IgD-negative memory B cell (primary cell): Measurements from ENCODE around the gene KRT13. TPM values are rescaled to one million over a fixed set of nuclear protein-coding genes. Genes with fewer than 3 reads are reported as not detected.

Experiments used
- H3K27ac Mint-ChIP-seq, 3 donors: one replicate each; pipeline ENCODE4 v1.8.0; 2020 to 2022; ENCODE audit warnings: mild to moderate bottlenecking in 3 of 3, mixed read lengths in 3 of 3, moderate library complexity in 1 of 3
- H3K27me3 Mint-ChIP-seq: one replicate; pipeline ENCODE4 v1.8.0; 2021; ENCODE audit warnings: mixed read lengths
- H3K36me3 Mint-ChIP-seq: one replicate; pipeline ENCODE4 v1.8.0; 2020; ENCODE audit warnings: mild to moderate bottlenecking, mixed read lengths
- H3K4me1 Mint-ChIP-seq, 3 donors: one replicate each; pipeline ENCODE4 v1.8.0; 2020 to 2022; ENCODE audit warnings: mixed read lengths in 3 of 3, mild to moderate bottlenecking in 1 of 3
- H3K4me3 Mint-ChIP-seq, 4 donors: one replicate each; pipeline ENCODE4 v1.8.0; 2020 to 2022; ENCODE audit warnings: mild to moderate bottlenecking in 4 of 4, mixed read lengths in 4 of 4, moderate library complexity in 3 of 4
- H3K9me3 Mint-ChIP-seq, 3 donors: one replicate each; pipeline ENCODE4 v1.8.0; 2020 to 2021; ENCODE audit warnings: mixed read lengths in 3 of 3, mild to moderate bottlenecking in 1 of 3
- polyA plus RNA-seq: library from polyadenylated mRNA; unstranded; fragments of 300-500 nt; fragmentation: Illumina TruSeq; gene quantifications from one replicate; pipeline ENCODE4 v1.2.3, GENCODE V29; 2021

The KRT13 gene
- polyA plus RNA-seq, 1 donor from 2014 or later: not detected

DNA sequence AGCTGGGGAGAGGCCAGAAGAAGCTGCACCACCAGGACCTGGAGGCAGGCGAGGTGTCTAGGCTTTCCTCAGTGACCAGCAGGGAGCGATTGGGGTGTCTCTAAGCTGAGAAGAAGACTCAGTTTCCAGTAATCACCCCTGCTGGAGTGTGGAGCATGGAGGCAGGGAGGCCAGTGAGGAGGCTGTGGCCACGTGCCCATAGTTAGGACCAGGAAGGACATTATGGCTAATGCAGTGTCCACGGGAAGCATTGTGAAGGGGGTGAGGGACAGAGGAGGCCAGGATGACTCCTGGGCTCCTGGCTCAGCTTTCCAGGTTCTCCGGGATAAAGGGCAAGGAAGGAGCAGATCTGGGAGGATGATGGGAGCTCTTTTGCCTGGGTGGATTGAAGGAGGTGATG is 5.7 kb downstream of the KRT13 start:
- Mint-ChIP-seq H3K27ac (no peak overlapping the region), H3K36me3 (no peaks in the 10 kb centered on the region), H3K9me3 (no peaks in the 10 kb centered on the region), H3K27me3 (peaks cover 4% of the 10 kb centered on the region), H3K4me1 (peaks cover 0 to 11% (median 4%) of the 10 kb centered on the region in 3 donors), H3K4me3 (no peak overlapping the region)

DNA sequence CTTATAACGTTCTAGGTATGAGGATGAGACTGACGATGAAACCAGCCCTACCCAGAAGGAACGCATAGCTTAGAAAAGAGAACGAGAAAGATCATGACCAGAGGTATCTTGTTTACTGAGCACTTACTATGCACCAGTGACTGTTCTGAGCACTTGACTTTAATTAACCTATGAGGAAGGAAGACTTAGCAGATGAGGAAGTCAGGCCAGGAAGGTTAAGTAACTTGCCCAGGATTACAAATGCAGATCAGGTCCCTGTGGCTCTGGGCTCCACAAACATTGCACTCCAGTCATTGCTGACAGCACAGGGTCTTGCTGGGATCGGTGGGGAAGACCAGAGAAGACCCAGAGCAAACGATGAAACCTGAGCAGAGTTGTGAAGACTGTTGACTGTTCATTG is 7.1 kb downstream of the KRT13 start:
- Mint-ChIP-seq H3K4me3 (no peak overlapping the region), H3K9me3 (no peaks in the 10 kb centered on the region), H3K27ac (no peak overlapping the region), H3K27me3 (peaks cover 2% of the 10 kb centered on the region), H3K36me3 (peaks cover 2% of the 10 kb centered on the region), H3K4me1 (peaks cover 0 to 11% (median 4%) of the 10 kb centered on the region in 3 donors)

GRCh38 chr17:41496803-41497484 is 8.5 kb downstream of the KRT13 start:
- peaks cover 2% of the 10 kb centered on the region for H3K36me3 Mint-ChIP-seq
- H3K4me3 Mint-ChIP-seq: no peak overlapping the region
- peaks cover 2% of the 10 kb centered on the region for H3K27me3 Mint-ChIP-seq
- peaks cover 0 to 11% (median 4%) of the 10 kb centered on the region in 3 donors for H3K4me1 Mint-ChIP-seq
- H3K9me3 Mint-ChIP-seq: no peaks in the 10 kb centered on the region
- H3K27ac Mint-ChIP-seq: no peak overlapping the region

DNA sequence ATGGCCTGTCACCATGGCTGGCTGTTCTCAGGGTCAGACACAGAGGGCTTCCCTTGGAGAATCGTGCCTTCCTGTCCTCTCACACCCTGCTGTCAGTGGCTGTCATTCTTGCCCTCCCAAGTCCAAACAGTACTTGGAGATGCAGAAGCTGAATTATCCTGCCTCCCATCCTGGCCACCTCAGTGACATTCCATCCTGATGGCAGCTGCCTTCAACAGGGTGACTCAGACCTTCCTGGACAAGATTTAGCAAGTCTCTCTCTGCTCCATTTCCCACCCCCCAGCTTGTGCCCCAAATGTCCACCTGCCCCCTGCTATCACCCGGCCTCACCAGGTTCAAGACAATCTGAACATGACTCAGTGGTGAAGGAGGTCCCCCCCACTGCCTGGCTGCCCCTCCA is 10.9 kb downstream of the KRT13 start:
- Mint-ChIP-seq H3K9me3 (no peaks in the 10 kb centered on the region), H3K36me3 (peaks cover 2% of the 10 kb centered on the region), H3K27ac (peak overlapping the region in 1 of 3 donors; percentile 16), H3K4me1 (peaks cover 0 to 19% (median 4%) of the 10 kb centered on the region in 3 donors), H3K27me3 (no peaks in the 10 kb centered on the region), H3K4me3 (no peak overlapping the region)

GRCh38 chr17:41492771-41493170 is 12.6 kb downstream of the KRT13 start:
- Mint-ChIP-seq H3K27ac (no peak overlapping the region), H3K27me3 (no peaks in the 10 kb centered on the region), H3K4me1 (peaks cover 0 to 14% (median 0%) of the 10 kb centered on the region in 3 donors), H3K36me3 (peaks cover 2% of the 10 kb centered on the region), H3K9me3 (no peaks in the 10 kb centered on the region), H3K4me3 (no peak overlapping the region)

DNA sequence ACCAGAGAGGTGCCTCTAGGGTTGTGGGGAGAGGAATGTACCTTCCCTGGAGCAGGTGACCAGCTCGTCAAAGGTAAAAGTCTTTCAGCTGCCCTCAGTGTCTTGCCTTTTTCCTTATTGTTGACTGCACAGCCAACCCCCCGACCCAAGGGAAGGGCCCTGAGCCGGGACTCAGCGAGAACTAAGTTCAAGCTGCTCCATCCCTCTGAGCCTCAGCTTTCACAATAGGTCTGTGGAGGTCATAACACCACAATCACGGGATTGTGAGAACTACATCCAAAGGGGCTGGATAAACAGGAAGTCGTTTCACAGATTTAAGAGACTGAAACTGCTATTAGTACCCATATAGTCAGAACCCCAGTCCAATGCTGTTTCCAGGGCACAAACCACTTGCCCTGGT is 13.1 kb downstream of the KRT13 start:
- Mint-ChIP-seq H3K4me1 (peaks cover 0 to 14% (median 0%) of the 10 kb centered on the region in 3 donors), H3K4me3 (no peak overlapping the region)

GRCh38 chr17:41491476-41491875 is 13.9 kb downstream of the KRT13 start:
- H3K27ac Mint-ChIP-seq: no peak overlapping the region
- peaks cover 2% of the 10 kb centered on the region for H3K36me3 Mint-ChIP-seq
- no peak overlapping the region for H3K4me3 Mint-ChIP-seq
- H3K9me3 Mint-ChIP-seq: no peaks in the 10 kb centered on the region
- H3K4me1 Mint-ChIP-seq: peaks cover 0 to 8% (median 0%) of the 10 kb centered on the region in 3 donors
- H3K27me3 Mint-ChIP-seq: no peaks in the 10 kb centered on the region

More for the DNA sequence above, 13.1 kb downstream of the KRT13 start:
- Mint-ChIP-seq H3K27me3 (no peaks in the 10 kb centered on the region), H3K27ac (peak overlapping the region in 1 of 3 donors; percentile 78), H3K9me3 (no peaks in the 10 kb centered on the region), H3K36me3 (peaks cover 2% of the 10 kb centered on the region)

DNA sequence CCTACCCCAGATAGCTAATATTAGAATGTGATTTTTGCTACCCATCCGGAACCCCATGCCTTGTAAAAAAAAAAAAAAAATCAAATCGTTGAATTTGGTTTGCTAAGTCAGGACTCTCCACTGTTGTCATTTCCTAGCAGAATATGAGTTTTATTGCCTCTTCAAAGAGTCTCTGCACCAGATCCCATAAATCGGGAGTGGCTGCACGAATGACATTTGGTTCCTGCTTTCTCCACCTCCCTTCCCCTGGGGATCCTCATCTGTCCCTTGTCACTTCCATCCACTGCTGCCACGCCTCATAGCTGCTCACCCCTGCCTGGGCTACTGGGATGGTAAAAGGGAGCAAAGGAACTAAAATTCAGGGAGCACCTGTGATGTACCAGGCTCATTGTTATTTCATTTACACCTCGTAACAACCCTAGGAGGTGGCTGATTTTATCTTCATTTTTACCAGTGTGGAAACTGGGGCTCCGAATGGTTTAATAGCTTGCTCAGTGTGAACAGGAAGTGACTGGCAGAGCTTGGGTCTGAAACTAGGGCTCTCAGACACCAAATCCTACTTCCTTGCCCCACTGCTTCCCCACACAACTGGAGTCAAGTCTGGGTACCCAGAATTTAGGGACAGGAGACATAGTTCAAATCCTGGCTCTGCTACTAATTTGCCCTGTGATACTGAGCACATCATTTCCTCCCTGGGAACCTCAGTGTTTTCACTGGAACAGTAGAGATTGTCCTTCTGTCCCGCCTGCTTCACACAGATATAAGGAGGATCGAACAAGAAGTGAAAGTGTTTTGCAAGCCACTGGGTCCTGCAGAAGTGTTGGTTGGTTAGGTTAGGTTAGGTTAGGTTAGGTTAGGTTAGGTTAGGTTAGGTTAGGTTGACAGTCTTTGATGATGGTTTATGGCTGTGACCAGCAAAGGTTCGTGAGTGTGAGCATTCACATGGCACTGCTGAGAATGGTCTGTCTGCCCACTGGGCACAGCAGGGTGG is 15.1 kb downstream of the KRT13 start:
- Mint-ChIP-seq H3K27ac (no peak overlapping the region), H3K4me1 (peaks cover 0 to 8% (median 0%) of the 10 kb centered on the region in 3 donors), H3K36me3 (peaks cover 2% of the 10 kb centered on the region), H3K27me3 (no peaks in the 10 kb centered on the region), H3K4me3 (peak overlapping the region in 1 of 4 donors; percentile 83), H3K9me3 (no peaks in the 10 kb centered on the region)

GRCh38 chr17:41489531-41489930 is 15.9 kb downstream of the KRT13 start, which contains the start of gene KRT36:
TSS of gene KRT36 (minus strand) at chr17:41489910. CDS start at chr17:41489864, 46 bp downstream.
- Mint-ChIP-seq H3K4me3 (peak within 1 kb of the TSS in 1 of 4 donors; percentile 83), H3K4me1 (peaks cover 0 to 8% (median 0%) of the 10 kb centered on the region in 3 donors), H3K27ac (peak within 1 kb of the TSS in 1 of 3 donors; percentile 28), H3K27me3 (no peaks in the 10 kb centered on the region), H3K9me3 (no peaks in the 10 kb centered on the region), H3K36me3 (peaks cover 2% of the 10 kb centered on the region)

GRCh38 chr17:41486809-41487530 is 18.4 kb downstream of the KRT13 start:
- no peaks in the 10 kb centered on the region for H3K36me3 Mint-ChIP-seq
- H3K9me3 Mint-ChIP-seq: no peaks in the 10 kb centered on the region
- no peak overlapping the region for H3K4me3 Mint-ChIP-seq
- peaks cover 4% of the 10 kb centered on the region for H3K27me3 Mint-ChIP-seq
- no peak overlapping the region for H3K27ac Mint-ChIP-seq
- H3K4me1 Mint-ChIP-seq: peaks cover 0 to 8% (median 0%) of the 10 kb centered on the region in 3 donors

DNA sequence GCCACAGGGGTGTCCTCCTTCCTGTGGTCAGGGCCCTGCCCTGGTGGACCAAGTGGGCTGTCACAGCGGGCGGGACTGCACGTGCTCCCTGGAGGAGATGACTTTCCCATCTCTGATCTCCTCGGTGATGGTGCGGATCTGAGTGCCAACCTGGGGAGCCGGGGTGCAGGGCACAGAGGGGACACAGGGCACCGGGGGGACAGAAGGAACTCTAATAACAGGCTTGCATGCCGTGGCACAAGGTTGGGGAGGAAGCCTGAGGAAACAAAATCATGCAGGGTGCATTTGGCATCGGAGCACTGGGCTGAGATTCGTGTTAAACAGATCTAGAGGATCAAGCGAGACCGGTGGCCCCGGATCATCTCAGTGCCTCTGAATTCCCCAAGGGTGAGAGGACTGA is 19.1 kb downstream of the KRT13 start:
- H3K27ac Mint-ChIP-seq: no peak overlapping the region
- no peak overlapping the region for H3K4me3 Mint-ChIP-seq
- peaks cover 4% of the 10 kb centered on the region for H3K27me3 Mint-ChIP-seq
- peaks cover 0 to 8% (median 0%) of the 10 kb centered on the region in 3 donors for H3K4me1 Mint-ChIP-seq
- no peaks in the 10 kb centered on the region for H3K9me3 Mint-ChIP-seq
- H3K36me3 Mint-ChIP-seq: no peaks in the 10 kb centered on the region

GRCh38 chr17:41484920-41485904 is 20.2 kb downstream of the KRT13 start:
- peaks cover 0 to 3% (median 0%) of the 10 kb centered on the region in 3 donors for H3K4me1 Mint-ChIP-seq
- H3K27ac Mint-ChIP-seq: peak overlapping the region in 1 of 3 donors; percentile 47
- H3K27me3 Mint-ChIP-seq: peaks cover 4% of the 10 kb centered on the region
- H3K36me3 Mint-ChIP-seq: no peaks in the 10 kb centered on the region
- no peak overlapping the region for H3K4me3 Mint-ChIP-seq
- H3K9me3 Mint-ChIP-seq: no peaks in the 10 kb centered on the region

DNA sequence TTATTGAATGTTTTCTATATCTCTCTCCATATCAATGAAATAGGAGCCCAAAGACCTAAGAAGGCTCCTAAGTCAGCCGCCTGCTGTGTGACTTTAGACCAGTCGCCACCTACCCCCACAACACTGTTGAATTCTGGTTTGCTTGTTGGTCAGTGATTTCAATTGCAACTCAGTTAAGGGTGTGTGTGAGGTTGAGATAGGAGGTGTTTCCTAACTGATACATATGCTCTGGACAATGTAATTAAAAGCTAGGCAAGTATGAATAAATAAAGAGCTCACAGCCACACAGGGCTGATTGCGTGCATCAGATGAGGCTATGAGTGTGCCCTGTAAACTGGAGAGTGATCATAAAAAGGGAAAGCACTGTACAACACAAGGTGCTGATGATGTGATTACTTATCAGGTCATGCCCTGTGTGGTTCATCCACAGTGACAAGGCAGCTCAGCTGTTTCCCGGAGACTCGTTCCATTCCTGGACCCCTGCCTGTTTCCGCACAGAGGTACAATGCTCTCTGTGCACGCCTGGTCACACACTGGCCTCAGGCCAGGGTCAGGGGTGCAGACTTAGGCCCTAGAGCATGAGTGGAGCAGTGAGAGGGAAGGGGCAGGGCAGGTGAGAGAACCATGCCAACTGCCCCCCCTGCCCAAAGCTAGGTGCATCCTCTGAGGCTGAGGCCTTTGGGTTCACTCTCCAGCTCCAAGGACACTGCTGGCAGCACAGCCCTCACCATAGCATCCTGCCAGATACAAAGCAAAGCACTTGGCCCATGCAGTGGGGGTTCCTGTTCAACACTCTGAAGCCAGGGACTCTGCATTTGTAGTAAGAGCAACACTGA is 21.2 kb downstream of the KRT13 start:
- Mint-ChIP-seq H3K4me1 (peaks cover 0 to 3% (median 0%) of the 10 kb centered on the region in 3 donors), H3K36me3 (no peaks in the 10 kb centered on the region), H3K4me3 (no peak overlapping the region), H3K9me3 (no peaks in the 10 kb centered on the region), H3K27ac (peak overlapping the region in 1 of 3 donors; percentile 47), H3K27me3 (peaks cover 4% of the 10 kb centered on the region)
